Middle frontal gyrus (tissue), 1 donor: ENCODE data around the gene ITGAV.

Source experiments
- DNase-seq: peaks from one replicate; pipeline ENCODE4 v3.0.0-alpha.2; 2015; ENCODE audit warnings: low spot score; ENCODE audit errors: extremely low spot score

ITGAV gene

GRCh38 chr2:186612026-186612425 lies 22.2 kb downstream of the ITGAV start:
- no peak for DNase-seq

DNA sequence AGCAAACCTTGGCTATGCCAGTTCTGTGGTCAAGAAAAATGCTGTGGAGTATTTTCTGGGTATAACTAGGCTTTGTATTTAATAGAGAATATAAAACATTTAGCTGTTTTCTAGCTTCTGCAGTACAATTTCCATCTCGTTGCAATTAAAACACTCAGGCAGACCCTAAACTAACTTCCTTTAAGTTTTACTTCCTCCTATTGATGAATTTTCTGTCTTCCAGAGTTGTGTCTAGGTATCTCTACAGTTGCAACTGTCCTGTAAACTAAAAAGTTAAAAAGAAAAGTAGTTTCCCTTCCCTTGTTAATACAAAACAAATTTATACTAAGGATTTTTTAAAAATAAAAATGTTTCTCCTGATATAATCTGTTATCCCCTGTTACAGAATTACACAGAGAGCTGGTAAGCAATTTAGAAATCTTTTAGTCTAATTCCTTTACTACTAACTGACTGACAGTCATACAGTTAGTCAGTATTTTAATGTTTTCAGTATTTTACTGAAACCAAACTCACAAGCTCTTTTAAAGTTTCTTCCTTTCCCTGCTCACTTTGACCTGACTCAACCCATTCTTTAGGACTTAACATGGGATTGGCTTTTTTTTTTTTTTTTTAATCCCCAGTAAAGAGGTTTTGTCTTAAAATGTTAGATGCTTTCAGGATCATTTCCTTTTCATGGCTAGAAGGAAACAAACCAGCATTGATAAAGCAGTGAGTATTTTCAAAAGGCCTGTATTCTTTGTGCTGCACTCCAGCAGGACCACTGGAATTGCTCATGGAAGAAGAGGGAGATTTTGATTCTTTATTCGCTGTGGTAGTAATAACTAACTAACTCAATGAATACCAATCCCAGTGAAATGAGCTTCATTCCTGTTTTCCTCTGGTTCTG lies 22.9 kb downstream of the ITGAV start:
- DNase-seq = no peak

DNA sequence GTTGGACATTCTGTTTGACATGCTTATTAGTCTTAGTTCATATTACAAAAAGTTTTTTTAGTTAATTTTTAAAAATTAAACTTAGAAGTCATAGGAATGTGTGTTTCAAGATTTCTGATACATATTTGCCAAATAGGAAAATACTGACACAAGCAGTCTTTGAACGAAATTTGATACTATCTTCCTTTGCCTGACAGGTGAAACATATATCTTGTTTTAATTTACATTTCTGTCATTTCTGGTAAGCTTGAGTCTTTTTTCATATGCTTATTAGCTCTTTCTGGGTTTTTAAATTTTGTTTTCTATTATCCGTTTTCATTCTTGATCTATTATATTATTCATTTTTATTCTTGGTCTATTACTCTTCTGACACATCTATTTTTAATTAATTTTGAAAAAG lies 24.5 kb downstream of the ITGAV start:
- DNase-seq = no peak

GRCh38 chr2:186617148-186617547 lies 27.3 kb downstream of the ITGAV start:
- DNase-seq = no peak

DNA sequence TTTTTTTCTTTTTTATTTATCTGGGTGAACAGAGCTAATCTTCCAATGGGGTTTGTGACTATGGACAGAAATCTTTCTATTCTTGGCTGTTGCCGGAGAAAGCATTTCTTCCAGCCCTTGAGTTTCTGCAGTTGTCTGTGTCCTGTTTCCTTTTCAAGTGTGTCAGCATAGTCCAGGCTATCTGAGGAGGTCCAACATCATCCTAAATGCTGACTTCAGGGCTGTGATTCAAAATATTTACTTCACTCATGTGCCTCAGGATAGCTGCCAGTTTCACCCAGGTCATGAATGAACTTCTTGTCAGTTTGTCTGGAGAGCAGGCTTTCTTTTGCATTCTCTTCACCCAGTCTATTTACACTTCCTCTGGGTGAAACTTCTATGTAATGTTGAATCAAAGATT lies 27.9 kb downstream of the ITGAV start:
- DNase-seq = no peak

GRCh38 chr2:186618696-186619095 lies 28.8 kb downstream of the ITGAV start:
- no peak for DNase-seq

DNA sequence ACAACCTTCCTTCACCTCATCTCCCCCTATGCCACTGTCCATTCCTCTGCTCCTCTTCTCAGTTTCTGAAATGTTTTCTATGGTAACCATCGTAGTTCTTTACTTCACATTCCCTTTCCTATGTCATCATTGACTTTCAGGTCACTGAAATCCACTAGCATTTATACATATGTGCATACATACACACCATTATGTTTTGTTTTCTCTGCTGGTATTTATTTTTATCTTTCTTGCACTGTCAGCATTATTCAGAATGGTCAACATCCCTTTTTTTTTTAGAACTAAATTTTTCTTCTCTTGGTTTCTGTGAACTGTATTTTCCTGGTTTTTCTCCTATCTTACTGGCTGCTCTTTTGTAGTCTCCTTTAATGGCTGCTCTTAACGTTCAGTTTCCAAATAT lies 33.2 kb downstream of the ITGAV start:
- DNase-seq = no peak

- DNase-seq = no peak
These were observed 34.4 kb downstream of the ITGAV start for GRCh38 chr2:186624276-186624675.

DNA sequence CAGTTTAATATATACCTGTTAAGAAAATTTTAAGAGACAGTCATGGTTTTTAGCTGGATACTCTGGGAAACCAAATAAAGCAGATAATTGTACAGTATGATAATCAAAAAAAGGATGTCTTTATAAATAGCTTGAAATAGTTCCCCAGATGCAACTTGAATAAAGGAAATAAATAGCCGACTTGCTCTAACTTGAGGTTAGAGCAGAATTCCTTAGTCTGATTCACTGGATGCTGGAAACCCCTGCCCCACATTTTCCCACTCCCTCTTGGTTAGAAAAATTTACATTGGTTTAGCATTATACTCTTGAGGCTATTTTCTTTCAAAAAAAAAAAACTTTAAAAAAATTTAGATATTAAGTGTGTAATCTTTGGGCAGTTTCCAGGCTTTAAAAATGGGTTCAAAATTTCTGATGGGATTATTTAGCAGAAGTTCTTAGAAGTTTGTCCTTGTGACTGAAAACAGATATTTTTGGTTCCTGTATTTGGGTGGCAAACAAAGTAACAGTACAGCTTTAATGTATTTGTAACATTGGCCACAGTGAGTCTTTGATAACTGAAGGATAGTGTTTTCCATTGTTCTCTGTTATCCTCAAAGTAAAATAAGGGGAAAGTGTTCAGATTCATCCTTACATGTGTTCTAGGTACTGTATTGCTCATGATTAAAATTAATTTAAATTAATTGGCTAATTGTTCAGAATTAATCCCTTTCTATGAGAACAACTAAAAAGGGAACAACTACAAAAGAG lies 39.6 kb downstream of the ITGAV start:
- no peak for DNase-seq

- DNase-seq = no peak
These were observed 42.6 kb downstream of the ITGAV start for GRCh38 chr2:186632417-186632816.

- DNase-seq = no peak
These were observed 44.8 kb downstream of the ITGAV start for GRCh38 chr2:186634701-186635100.

DNA sequence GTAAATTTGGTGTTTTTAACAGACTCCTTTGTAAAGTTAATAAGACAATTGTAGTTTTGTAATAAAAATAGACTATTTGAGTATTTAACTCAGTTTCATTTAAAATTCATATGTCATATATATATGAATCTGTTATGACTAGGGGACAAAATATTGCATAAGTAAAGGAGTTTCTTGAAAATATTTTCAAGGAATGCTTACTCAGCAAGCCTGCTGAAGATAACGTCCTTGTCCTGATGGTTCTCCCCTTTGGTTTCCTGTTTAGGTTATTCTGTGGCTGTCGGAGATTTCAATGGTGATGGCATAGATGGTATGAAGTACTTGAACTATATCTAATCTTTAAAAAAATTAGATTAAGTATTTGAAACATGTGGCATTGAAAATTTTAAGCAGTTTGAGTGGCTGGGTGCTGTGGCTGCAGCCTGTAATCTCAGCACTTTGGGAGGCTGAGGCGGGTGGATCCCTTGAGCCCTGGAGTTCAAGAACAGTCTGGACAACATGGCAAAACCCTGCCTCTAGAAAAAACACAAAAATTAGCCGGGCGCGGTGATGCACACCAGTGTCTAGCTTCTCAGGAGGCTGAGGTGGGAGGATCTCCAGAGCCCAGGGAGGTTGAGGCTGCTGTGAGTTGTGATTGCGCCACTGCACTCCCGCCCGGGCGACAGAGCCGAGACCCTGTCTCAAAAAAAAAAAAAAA lies 47.1 kb downstream of the ITGAV start:
- no peak for DNase-seq

DNA sequence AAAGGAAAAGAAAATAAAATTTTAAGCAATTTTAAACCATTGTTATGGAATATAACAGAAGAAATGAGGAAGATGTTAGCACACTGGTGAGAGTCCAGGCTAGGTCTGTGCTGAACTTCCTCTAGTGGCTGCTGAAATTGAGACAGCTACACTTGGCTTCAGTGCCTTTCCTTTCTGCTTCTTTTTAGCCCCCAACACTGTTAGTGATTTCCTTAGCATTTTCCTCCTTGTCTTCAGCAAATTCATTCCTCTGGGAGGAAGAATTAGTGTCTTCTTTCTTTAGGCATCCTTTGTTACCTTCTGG lies 47.6 kb downstream of the ITGAV start:
- no peak for DNase-seq

DNA sequence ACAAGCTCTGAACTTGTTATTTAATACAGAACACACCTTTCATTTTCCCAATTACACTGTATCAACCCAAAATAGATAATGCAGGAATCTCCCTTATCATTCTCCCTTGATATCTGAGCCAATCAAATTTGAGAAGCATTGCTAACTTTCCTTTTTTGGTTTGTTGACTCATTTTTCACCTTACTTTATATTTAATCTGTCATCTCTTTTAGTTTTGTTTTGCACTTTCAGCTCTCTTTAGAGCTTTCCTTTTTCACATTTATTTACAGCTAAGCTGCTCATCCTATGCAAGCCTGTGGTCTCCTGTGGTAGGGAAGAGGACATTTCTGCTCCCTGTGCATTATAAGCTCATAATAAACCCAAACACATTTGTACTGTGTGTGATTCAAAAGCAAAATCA lies 50.1 kb downstream of the ITGAV start:
- no peak for DNase-seq

DNA sequence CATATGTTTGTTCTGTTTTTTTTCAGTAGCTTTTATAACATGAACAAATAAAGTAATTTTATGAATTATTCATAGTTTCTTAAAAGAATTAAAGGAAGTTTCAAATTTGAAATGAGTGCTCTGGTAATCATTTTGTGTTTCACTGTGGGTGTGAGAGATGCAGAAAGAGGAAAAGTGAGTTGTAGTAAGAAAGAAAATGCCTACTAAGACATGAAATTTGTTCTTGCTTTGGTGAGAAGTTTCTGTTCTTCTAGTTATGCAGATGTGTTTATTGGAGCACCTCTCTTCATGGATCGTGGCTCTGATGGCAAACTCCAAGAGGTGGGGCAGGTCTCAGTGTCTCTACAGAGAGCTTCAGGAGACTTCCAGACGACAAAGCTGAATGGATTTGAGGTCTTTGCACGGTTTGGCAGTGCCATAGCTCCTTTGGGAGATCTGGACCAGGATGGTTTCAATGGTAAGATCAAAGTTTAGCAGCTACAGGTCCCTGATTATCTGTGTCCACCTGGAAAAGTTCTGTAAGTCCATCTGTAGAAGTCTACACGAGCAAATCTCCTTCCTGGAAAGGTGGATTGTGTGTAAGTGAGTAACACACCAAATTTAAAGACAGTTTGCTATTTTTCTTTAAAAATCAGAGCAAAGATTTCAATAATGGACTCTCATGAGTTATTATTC lies 51.4 kb downstream of the ITGAV start:
- no peak for DNase-seq

- DNase-seq = no peak
These were observed 52.0 kb downstream of the ITGAV start for GRCh38 chr2:186641807-186642321.

GRCh38 chr2:186644791-186645190 lies 54.9 kb downstream of the ITGAV start:
- no peak for DNase-seq

DNA sequence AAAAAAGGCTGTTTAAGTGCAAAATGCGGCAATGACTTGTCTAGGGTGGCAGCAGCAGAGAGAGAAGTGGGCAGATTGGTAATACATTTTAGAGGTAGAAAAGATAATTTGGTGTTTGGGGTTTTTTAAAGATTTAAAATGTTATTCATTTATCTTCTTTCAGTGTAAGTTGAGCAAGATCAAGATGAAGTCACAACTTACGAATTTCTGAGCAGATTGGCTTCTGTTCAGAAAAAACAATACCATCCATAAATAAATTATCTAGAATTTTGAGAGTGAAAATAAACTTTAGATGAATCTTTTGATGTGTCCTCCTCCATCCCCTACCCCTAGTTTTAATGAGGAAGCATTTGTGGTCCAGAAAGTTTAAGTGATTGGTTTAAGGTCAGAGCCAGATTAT lies 56.1 kb downstream of the ITGAV start:
- DNase-seq = no peak

DNA sequence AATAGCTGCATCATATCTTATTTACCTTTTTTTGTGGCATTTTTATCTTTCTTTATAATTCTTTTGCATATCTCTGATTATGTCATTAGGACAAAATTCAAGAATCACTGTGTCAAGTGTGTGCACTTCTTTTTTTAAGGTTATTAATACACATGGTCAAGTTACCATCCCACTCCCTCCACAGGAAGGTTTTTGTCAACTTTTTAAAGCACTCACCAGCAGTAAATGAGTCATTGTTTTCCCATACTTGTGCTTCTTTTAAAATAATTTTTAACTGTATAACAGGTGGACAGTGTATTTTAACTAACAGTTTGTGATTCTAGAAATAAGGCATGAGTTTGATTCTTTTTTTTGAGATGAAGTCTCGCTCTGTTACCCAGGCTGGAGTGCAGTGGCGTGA lies 58.3 kb downstream of the ITGAV start:
- no peak for DNase-seq

DNA sequence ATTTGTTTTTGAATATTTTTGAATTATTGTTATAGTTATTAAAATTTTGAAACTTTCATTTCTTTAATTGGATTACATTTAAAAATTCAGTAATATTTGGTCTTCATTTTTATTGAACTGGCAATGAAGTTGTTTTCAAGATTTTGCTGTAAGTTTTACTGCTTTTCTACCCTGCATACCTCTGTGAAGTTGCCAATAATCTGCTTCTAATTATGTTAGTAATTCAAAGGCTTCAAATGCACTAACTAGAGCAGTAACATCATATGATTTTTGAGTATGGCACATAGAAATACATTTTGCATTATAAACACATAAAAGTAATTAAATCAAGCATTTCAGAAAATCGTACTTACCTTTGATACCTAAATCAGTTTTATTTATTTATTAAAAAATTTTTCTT lies 63.7 kb downstream of the ITGAV start:
- DNase-seq = no peak

- no peak for DNase-seq
These were observed 69.5 kb downstream of the ITGAV start for GRCh38 chr2:186659383-186659782.
